SU-DHL-6 (cell line): ENCODE results near the gene ZNF879.

Experiments
- H2AFZ ChIP-seq: fragments of 200-600 bp; sonication (generic); 2 replicates; pipeline ENCODE4 v1.6.1; 2014; ENCODE audit warnings: low read depth, mild to moderate bottlenecking, moderate library complexity, mixed read lengths, antibody characterized with exemption, low read length; ENCODE audit not compliant: severe bottlenecking
- H3F3A ChIP-seq: fragments of 200-600 bp; shearing (Covaris generic); 2 replicates; pipeline ENCODE4 v1.6.0; 2016; ENCODE audit warnings: antibody characterized with exemption, mild to moderate bottlenecking; ENCODE audit not compliant: insufficient read depth
- H3K27ac ChIP-seq: fragments of 200-600 bp; sonication (generic); 2 replicates; pipeline ENCODE4 v1.5.1; 2016; ENCODE audit warnings: low read depth, mild to moderate bottlenecking, low read length, moderate library complexity, mixed read lengths
- H3K27me3 ChIP-seq: fragments of 200-600 bp; sonication (generic), shearing (Covaris generic); 2 replicates; pipeline ENCODE4 v1.6.0; 2014; ENCODE audit warnings: mild to moderate bottlenecking, low read length
- H3K36me3 ChIP-seq: fragments of 200-600 bp; sonication (generic); 2 replicates; pipeline ENCODE4 v1.6.1; 2014; ENCODE audit warnings: mild to moderate bottlenecking, low read length, mixed read lengths
- H3K4me2 ChIP-seq: fragments of 300-600, 200-600 bp; shearing (Covaris generic), sonication (generic); 2 replicates; pipeline ENCODE4 v1.6.0; 2014; ENCODE audit warnings: low read length, low read depth, mild to moderate bottlenecking; ENCODE audit not compliant: poor library complexity, severe bottlenecking
- H3K4me3 ChIP-seq: fragments of 200-600 bp; sonication (generic); 2 replicates; pipeline ENCODE4 v1.5.1; 2014; ENCODE audit warnings: antibody characterized with exemption, low read length, mild to moderate bottlenecking, mixed read lengths; ENCODE audit not compliant: insufficient read depth, poor library complexity, severe bottlenecking
- H3K79me2 ChIP-seq: fragments of 200-600 bp; sonication (generic); 2 replicates; pipeline ENCODE4 v1.6.1; 2014; ENCODE audit warnings: mild to moderate bottlenecking, low read length, moderate library complexity; ENCODE audit not compliant: insufficient read depth
- H3K9ac ChIP-seq: fragments of 200-600 bp; sonication (generic); 2 replicates; pipeline ENCODE4 v1.7.0; 2014; ENCODE audit warnings: mild to moderate bottlenecking, low read length
- H3K9me2 ChIP-seq: fragments of 200-600 bp; sonication (generic); replicated peaks from 2 replicates; pipeline ENCODE4 v1.6.1; 2014; ENCODE audit warnings: low read length; ENCODE audit not compliant: insufficient read depth
- H3K9me3 ChIP-seq: fragments of 200-600 bp; sonication (generic); 2 replicates; pipeline ENCODE4 v1.6.1; 2014; ENCODE audit warnings: low read length, mixed read lengths; ENCODE audit not compliant: insufficient read depth
- H4K20me1 ChIP-seq: fragments of 200-600 bp; sonication (generic); 2 replicates; pipeline ENCODE4 v1.6.1; 2014; ENCODE audit warnings: low read depth, mild to moderate bottlenecking, antibody characterized with exemption, low read length, moderate library complexity, mixed read lengths
- CTCF ChIP-seq: fragments of 200-600 bp; sonication (generic); IDR thresholded peaks from one replicate; pipeline ENCODE4 v1.5.1; 2017; ENCODE audit warnings: antibody characterized with exemption, mild to moderate bottlenecking, low read length, moderate library complexity; ENCODE audit not compliant: insufficient read depth, poor library complexity, severe bottlenecking
- EZH2phosphoT487 ChIP-seq: fragments of 200-600 bp; sonication (generic), shearing (Covaris generic); conservative IDR thresholded peaks from 2 replicates; pipeline ENCODE4 v1.6.1; 2018; ENCODE audit warnings: mild to moderate bottlenecking, antibody characterized with exemption, low read length, moderate library complexity, mixed read lengths

Gene ZNF879

GRCh38 chr5:178993955-178994579 lies 29.5 kb upstream of the ZNF879 start:
- Histone ChIP-seq H3K4me3 (no peak overlapping the region), H3F3A (no peaks in the 10 kb centered on the region), H3K27me3 (no peaks in the 10 kb centered on the region), H3K9me2 (no peaks in the 10 kb centered on the region), H4K20me1 (no peaks in the 10 kb centered on the region), H3K27ac (no peak overlapping the region), H3K4me2 (no peak overlapping the region), H2AFZ (no peak overlapping the region), H3K9me3 (no peaks in the 10 kb centered on the region), H3K9ac (no peak overlapping the region), H3K36me3 (no peaks in the 10 kb centered on the region), H3K79me2 (no peaks in the 10 kb centered on the region)
- TF ChIP-seq EZH2phosphoT487 (no peak), CTCF (no peak)

- no peak within 1 kb of the TSS for H3K4me3 ChIP-seq
- no peaks in the 10 kb centered on the region for H3K9me2 ChIP-seq
- no peak within 1 kb of the TSS for H2AFZ ChIP-seq
- no peak within 1 kb of the TSS for H3K4me2 ChIP-seq
- no peak for TF ChIP-seq CTCF
- no peak for TF ChIP-seq EZH2phosphoT487
- no peak within 1 kb of the TSS for H3K27ac ChIP-seq
- H3F3A ChIP-seq = no peaks in the 10 kb centered on the region
- H3K79me2 ChIP-seq = no peaks in the 10 kb centered on the region
- H3K9ac ChIP-seq = no peak within 1 kb of the TSS
- no peaks in the 10 kb centered on the region for H3K36me3 ChIP-seq
- H4K20me1 ChIP-seq = no peaks in the 10 kb centered on the region
- no peaks in the 10 kb centered on the region for H3K27me3 ChIP-seq
- H3K9me3 ChIP-seq = no peaks in the 10 kb centered on the region
These were observed 28.8 kb upstream of the ZNF879 start, which contains the start of gene GRM6 for GRCh38 chr5:178994580-178995340. Gene GRM6, minus strand, starts transcription at chr5:178995320. Its CDS starts 376 bp downstream, at chr5:178994944.

GRCh38 chr5:178995341-178995690 lies 28.3 kb upstream of the ZNF879 start:
- Histone ChIP-seq H3K9ac (no peak overlapping the region), H3F3A (no peaks in the 10 kb centered on the region), H3K36me3 (no peaks in the 10 kb centered on the region), H2AFZ (no peak overlapping the region), H3K9me3 (no peaks in the 10 kb centered on the region), H3K9me2 (no peaks in the 10 kb centered on the region), H3K27ac (no peak overlapping the region), H3K4me3 (no peak overlapping the region), H4K20me1 (no peaks in the 10 kb centered on the region), H3K79me2 (no peaks in the 10 kb centered on the region), H3K4me2 (no peak overlapping the region), H3K27me3 (no peaks in the 10 kb centered on the region)
- no peak for TF ChIP-seq CTCF
- no peak for TF ChIP-seq EZH2phosphoT487
